GM23338 (cell line): ENCODE data around the gene RAPGEF4. TPM values are rescaled to one million over a fixed set of nuclear protein-coding genes. Genes with fewer than 3 reads are reported as not detected.

Source experiments
- ATAC-seq: fragments of 200-7000 bp; cut with Tn5 transposase; 3 replicates; pipeline ENCODE4 v1.9.1; 2020
- DNase-seq: peaks from one replicate; pipeline ENCODE4 v3.0.0-alpha.2; 2015; ENCODE audit warnings: low spot score
- H2AFZ ChIP-seq: fragments of 200-600 bp; sonication (generic); 2 replicates; pipeline ENCODE4 v1.8.0; 2016; ENCODE audit warnings: antibody characterized with exemption, mild to moderate bottlenecking, moderate library complexity
- H3F3A ChIP-seq: fragments of 200-600 bp; sonication (generic); replicated peaks from 2 replicates; pipeline ENCODE4 v1.8.0; 2017; ENCODE audit warnings: antibody characterized with exemption, mixed run types, low read depth
- H3K27ac ChIP-seq: fragments of 200-600 bp; sonication (generic); 2 replicates; pipeline ENCODE4 v1.6.1; 2016; ENCODE audit warnings: low read depth
- H3K27me3 ChIP-seq: fragments of 200-600 bp; sonication (generic); 2 replicates; pipeline ENCODE4 v1.8.0; 2016; ENCODE audit warnings: mild to moderate bottlenecking, mixed run types, moderate library complexity; ENCODE audit not compliant: insufficient read depth
- H3K36me3 ChIP-seq: fragments of 200-600 bp; sonication (generic); 2 replicates; pipeline ENCODE4 v1.8.0; 2016; ENCODE audit warnings: mild to moderate bottlenecking; ENCODE audit not compliant: insufficient read depth
- H3K4me1 ChIP-seq: fragments of 200-600 bp; sonication (generic); 2 replicates; pipeline ENCODE4 v1.8.0; 2016; ENCODE audit warnings: mild to moderate bottlenecking, moderate library complexity; ENCODE audit not compliant: insufficient read depth
- H3K4me2 ChIP-seq: fragments of 200-600 bp; sonication (generic); 2 replicates; pipeline ENCODE4 v1.7.1; 2017; ENCODE audit warnings: mixed run types
- H3K4me3 ChIP-seq: fragments of 200-600 bp; sonication (generic); 2 replicates; pipeline ENCODE4 v1.6.1; 2016; ENCODE audit warnings: mixed run types
- H3K79me2 ChIP-seq: fragments of 200-600 bp; sonication (generic); replicated peaks from 2 replicates; pipeline ENCODE4 v1.8.0; 2017; ENCODE audit warnings: mild to moderate bottlenecking; ENCODE audit not compliant: insufficient read depth
- H3K9me2 ChIP-seq: fragments of 200-600 bp; sonication (generic); 2 replicates; pipeline ENCODE4 v1.8.0; 2017; ENCODE audit not compliant: insufficient read depth
- H4K20me1 ChIP-seq: fragments of 200-600 bp; sonication (generic); replicated peaks from 2 replicates; pipeline ENCODE4 v1.8.0; 2017; ENCODE audit warnings: mild to moderate bottlenecking; ENCODE audit not compliant: insufficient read depth
- H3K27ac Mint-ChIP-seq: 2 replicates; pipeline ENCODE4 v1.8.0; 2020; ENCODE audit warnings: inconsistent platforms, mild to moderate bottlenecking, moderate library complexity, mixed read lengths
- H3K27me3 Mint-ChIP-seq: 3 replicates; pipeline ENCODE4 v1.8.0; 2022; ENCODE audit warnings: low read depth, mild to moderate bottlenecking, moderate library complexity, mixed read lengths, inconsistent platforms; ENCODE audit not compliant: insufficient read depth, poor library complexity
- H3K36me3 Mint-ChIP-seq: 3 replicates; pipeline ENCODE4 v1.8.0; 2021; ENCODE audit warnings: low read depth, mild to moderate bottlenecking, inconsistent platforms, moderate library complexity, mixed read lengths
- H3K4me1 Mint-ChIP-seq: 3 replicates; pipeline ENCODE4 v1.8.0; 2020; ENCODE audit warnings: mild to moderate bottlenecking, inconsistent platforms, mixed read lengths
- H3K4me3 Mint-ChIP-seq: 3 replicates; pipeline ENCODE4 v1.8.0; 2021; ENCODE audit warnings: moderate library complexity, mild to moderate bottlenecking, inconsistent platforms, mixed read lengths
- H3K9me3 Mint-ChIP-seq: 3 replicates; pipeline ENCODE4 v1.8.0; 2020; ENCODE audit warnings: moderate library complexity, mild to moderate bottlenecking, inconsistent platforms, mixed read lengths
- EZH2 ChIP-seq: fragments of 200-600 bp; sonication (generic); IDR thresholded peaks from one replicate; pipeline ENCODE4 v1.8.0; 2017; ENCODE audit warnings: antibody characterized with exemption, mild to moderate bottlenecking, low read depth; ENCODE audit not compliant: unreplicated experiment
- EZH2phosphoT487 ChIP-seq: fragments of 200-600 bp; sonication (generic); IDR thresholded peaks from one replicate; pipeline ENCODE4 v1.8.1; 2018; ENCODE audit warnings: antibody characterized with exemption; ENCODE audit not compliant: unreplicated experiment
- NANOG ChIP-seq: IDR thresholded peaks from 2 replicates; pipeline ENCODE4 v1.6.1; 2016; ENCODE audit warnings: antibody characterized with exemption, borderline replicate concordance
- POLR2AphosphoS5 ChIP-seq: IDR thresholded peaks from 2 replicates; pipeline ENCODE4 v1.6.1; 2016; ENCODE audit warnings: antibody characterized with exemption, low read depth
- ZNF114 ChIP-seq: fragments of 250-450 bp; sonication (Bioruptor Pico); IDR thresholded peaks from 2 replicates; pipeline ENCODE4 v1.5.0; 2020; ENCODE audit warnings: mild to moderate bottlenecking, moderate library complexity
- polyA plus RNA-seq: library from polyadenylated mRNA; unstranded; fragments of >200 nt; fragmentation: Nextera tagmentation; extraction: Ambion mirVana; gene quantifications from 2 replicates; pipeline ENCODE4 v1.2.1, GENCODE V29; 2016
- total RNA-seq: library from RNA; depleted of rRNA; stranded (reverse); fragments of >200 nt; shearing (Covaris generic); gene quantifications from 2 replicates; pipeline ENCODE4 v1.2.3, GENCODE V29; 2014
- TF ChIP-seq, protein P1 (sequence below): fragments of 250-450 bp; sonication (Bioruptor Pico); IDR thresholded peaks from 2 replicates; pipeline ENCODE4 v1.5.0; 2020; ENCODE audit warnings: mild to moderate bottlenecking, moderate library complexity
- TF ChIP-seq, protein P2 (sequence below): IDR thresholded peaks from 2 replicates; pipeline ENCODE4 v1.6.1; 2016; ENCODE audit warnings: antibody characterized with exemption

RAPGEF4 gene
- total and polyA plus RNA-seq, 2 experiments from 2014 or later, result 1.7 to 4.7 TPM

DNA sequence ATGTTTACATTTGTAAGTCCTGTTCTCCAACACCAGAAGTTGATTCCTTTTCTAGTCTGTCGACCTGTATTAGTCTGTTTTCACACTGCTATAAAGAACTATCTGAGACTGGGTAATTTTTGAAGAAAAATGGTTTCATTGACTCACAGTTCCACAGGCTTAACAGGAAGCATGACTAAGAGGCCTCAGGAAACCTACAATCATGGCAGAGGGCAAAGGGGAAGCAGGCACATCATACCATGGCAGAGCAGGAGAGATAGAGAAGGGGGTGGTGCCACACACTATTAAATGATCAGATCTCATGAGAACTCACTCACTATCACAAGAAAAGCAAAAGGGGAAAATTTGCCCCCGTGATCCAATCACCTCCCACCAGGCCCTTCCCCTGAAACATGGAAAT is 227.2 kb downstream of the RAPGEF4 start (continued):
- TF ChIP-seq, protein P1, sequence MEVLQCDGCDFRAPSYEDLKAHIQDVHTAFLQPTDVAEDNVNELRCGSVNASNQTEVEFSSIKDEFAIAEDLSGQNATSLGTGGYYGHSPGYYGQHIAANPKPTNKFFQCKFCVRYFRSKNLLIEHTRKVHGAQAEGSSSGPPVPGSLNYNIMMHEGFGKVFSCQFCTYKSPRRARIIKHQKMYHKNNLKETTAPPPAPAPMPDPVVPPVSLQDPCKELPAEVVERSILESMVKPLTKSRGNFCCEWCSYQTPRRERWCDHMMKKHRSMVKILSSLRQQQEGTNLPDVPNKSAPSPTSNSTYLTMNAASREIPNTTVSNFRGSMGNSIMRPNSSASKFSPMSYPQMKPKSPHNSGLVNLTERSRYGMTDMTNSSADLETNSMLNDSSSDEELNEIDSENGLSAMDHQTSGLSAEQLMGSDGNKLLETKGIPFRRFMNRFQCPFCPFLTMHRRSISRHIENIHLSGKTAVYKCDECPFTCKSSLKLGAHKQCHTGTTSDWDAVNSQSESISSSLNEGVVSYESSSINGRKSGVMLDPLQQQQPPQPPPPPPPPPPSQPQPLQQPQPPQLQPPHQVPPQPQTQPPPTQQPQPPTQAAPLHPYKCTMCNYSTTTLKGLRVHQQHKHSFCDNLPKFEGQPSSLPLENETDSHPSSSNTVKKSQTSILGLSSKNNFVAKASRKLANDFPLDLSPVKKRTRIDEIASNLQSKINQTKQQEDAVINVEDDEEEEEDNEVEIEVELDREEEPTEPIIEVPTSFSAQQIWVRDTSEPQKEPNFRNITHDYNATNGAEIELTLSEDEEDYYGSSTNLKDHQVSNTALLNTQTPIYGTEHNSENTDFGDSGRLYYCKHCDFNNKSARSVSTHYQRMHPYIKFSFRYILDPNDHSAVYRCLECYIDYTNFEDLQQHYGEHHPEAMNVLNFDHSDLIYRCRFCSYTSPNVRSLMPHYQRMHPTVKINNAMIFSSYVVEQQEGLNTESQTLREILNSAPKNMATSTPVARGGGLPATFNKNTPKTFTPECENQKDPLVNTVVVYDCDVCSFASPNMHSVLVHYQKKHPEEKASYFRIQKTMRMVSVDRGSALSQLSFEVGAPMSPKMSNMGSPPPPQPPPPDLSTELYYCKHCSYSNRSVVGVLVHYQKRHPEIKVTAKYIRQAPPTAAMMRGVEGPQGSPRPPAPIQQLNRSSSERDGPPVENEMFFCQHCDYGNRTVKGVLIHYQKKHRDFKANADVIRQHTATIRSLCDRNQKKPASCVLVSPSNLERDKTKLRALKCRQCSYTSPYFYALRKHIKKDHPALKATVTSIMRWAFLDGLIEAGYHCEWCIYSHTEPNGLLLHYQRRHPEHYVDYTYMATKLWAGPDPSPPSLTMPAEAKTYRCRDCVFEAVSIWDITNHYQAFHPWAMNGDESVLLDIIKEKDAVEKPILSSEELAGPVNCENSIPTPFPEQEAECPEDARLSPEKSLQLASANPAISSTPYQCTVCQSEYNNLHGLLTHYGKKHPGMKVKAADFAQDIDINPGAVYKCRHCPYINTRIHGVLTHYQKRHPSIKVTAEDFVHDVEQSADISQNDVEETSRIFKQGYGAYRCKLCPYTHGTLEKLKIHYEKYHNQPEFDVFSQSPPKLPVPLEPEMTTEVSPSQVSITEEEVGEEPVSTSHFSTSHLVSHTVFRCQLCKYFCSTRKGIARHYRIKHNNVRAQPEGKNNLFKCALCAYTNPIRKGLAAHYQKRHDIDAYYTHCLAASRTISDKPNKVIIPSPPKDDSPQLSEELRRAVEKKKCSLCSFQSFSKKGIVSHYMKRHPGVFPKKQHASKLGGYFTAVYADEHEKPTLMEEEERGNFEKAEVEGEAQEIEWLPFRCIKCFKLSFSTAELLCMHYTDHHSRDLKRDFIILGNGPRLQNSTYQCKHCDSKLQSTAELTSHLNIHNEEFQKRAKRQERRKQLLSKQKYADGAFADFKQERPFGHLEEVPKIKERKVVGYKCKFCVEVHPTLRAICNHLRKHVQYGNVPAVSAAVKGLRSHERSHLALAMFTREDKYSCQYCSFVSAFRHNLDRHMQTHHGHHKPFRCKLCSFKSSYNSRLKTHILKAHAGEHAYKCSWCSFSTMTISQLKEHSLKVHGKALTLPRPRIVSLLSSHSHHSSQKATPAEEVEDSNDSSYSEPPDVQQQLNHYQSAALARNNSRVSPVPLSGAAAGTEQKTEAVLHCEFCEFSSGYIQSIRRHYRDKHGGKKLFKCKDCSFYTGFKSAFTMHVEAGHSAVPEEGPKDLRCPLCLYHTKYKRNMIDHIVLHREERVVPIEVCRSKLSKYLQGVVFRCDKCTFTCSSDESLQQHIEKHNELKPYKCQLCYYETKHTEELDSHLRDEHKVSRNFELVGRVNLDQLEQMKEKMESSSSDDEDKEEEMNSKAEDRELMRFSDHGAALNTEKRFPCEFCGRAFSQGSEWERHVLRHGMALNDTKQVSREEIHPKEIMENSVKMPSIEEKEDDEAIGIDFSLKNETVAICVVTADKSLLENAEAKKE (CRISPR knock-in tag), result no peak
- TF ChIP-seq EZH2 (no peak), EZH2phosphoT487 (no peak), POLR2AphosphoS5 (no peak)

DNA sequence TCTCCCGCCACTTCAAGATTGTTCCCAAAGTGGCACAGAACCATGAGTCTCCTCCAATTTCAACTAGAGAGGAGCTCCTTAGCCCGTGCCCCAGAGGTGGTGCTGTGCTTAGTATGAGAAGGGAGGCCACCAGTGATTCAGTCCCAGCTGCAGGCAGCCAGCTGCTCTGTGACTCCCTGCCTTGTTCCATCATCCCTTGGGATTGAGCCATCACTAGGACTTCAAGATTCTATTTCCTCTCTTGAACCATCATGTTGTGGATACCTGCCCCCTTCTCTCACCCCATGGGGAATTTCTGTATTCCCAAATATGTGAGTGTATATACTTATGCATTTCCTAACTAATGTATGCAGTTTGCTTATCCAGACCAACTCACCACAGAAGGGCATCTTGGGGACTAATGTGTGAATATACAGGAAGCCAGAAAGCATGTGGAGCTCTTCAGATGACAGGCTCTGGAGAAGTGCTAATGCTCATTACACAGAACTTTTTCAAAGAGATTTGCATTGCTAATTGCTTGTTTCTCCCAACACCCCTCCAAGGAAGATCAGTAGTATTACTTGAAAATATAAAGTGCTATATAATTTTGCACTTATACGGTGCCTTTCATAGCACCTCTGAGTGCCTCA is 229.0 kb downstream of the RAPGEF4 start:
- Mint-ChIP-seq H3K27ac (no peak overlapping the region), H3K27me3 (peaks cover 3% of the 10 kb centered on the region), H3K9me3 (no peaks in the 10 kb centered on the region), H3K4me1 (peaks cover 11% of the 10 kb centered on the region), H3K4me3 (no peak overlapping the region), H3K36me3 (no peaks in the 10 kb centered on the region)
- ATAC-seq (no peak; the same call in 2 of the 3 replicates), DNase-seq (no peak)
- Histone ChIP-seq H3K4me1 (peaks cover 2% of the 10 kb centered on the region; the same call in 1 of the 2 replicates), H3K4me2 (no peak overlapping the region), H3K36me3 (no peaks in the 10 kb centered on the region), H2AFZ (no peak overlapping the region), H3F3A (no peaks in the 10 kb centered on the region), H3K79me2 (no peaks in the 10 kb centered on the region), H3K9me2 (peaks cover 9% of the 10 kb centered on the region; the same call in 1 of the 2 replicates), H3K27me3 (no peaks in the 10 kb centered on the region), H3K27ac (no peak overlapping the region), H4K20me1 (no peaks in the 10 kb centered on the region), H3K4me3 (no peak overlapping the region)
- TF ChIP-seq, protein P1 (CRISPR knock-in tag), result no peak
- TF ChIP-seq, protein P2, sequence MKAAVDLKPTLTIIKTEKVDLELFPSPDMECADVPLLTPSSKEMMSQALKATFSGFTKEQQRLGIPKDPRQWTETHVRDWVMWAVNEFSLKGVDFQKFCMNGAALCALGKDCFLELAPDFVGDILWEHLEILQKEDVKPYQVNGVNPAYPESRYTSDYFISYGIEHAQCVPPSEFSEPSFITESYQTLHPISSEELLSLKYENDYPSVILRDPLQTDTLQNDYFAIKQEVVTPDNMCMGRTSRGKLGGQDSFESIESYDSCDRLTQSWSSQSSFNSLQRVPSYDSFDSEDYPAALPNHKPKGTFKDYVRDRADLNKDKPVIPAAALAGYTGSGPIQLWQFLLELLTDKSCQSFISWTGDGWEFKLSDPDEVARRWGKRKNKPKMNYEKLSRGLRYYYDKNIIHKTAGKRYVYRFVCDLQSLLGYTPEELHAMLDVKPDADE, result no peak
- TF ChIP-seq NANOG (no peak), ZNF114 (no peak)
